H9 (cell line): ENCODE results near the gene GANAB. TPM values are rescaled to one million over a fixed set of nuclear protein-coding genes. Genes with fewer than 3 reads are reported as not detected.
A peak's percentile ranks its signal among the peaks of the same experiment; 100 is the strongest.

Source experiments
- DNase-seq: peaks from one replicate; pipeline ENCODE4 v3.0.0-alpha.2; 2017
- H2AFZ ChIP-seq: one replicate; pipeline ENCODE4 v1.6.1; 2013; ENCODE audit warnings: mild to moderate bottlenecking, low read length, control low read depth, moderate library complexity
- H2AK5ac ChIP-seq: 2 replicates; pipeline ENCODE4 v1.6.1; 2013; ENCODE audit warnings: low read length, control low read depth, mixed read lengths; ENCODE audit not compliant: insufficient read length
- H2BK120ac ChIP-seq: one replicate; pipeline ENCODE4 v1.6.1; 2013; ENCODE audit warnings: low read depth, mild to moderate bottlenecking, low read length, control low read depth, inconsistent platforms; ENCODE audit not compliant: poor library complexity, severe bottlenecking
- H2BK12ac ChIP-seq: 2 replicates; pipeline ENCODE4 v1.6.1; 2013; ENCODE audit warnings: low read length, control low read depth, mixed read lengths, low read depth; ENCODE audit not compliant: insufficient read length
- H2BK15ac ChIP-seq: 2 replicates; pipeline ENCODE4 v1.6.1; 2013; ENCODE audit warnings: low read depth, low read length, control low read depth
- H2BK20ac ChIP-seq: one replicate; pipeline ENCODE4 v1.6.1; 2013; ENCODE audit warnings: low read depth, mild to moderate bottlenecking, low read length, control low read depth, inconsistent platforms; ENCODE audit not compliant: poor library complexity, severe bottlenecking
- H2BK5ac ChIP-seq: 2 replicates; pipeline ENCODE4 v1.6.1; 2013; ENCODE audit warnings: low read length, control low read depth, mixed read lengths; ENCODE audit not compliant: insufficient read length
- H3K14ac ChIP-seq: 2 replicates; pipeline ENCODE4 v1.6.1; 2013; ENCODE audit warnings: low read length, control low read depth; ENCODE audit not compliant: insufficient read depth
- H3K18ac ChIP-seq: 2 replicates; pipeline ENCODE4 v1.6.1; 2013; ENCODE audit warnings: low read depth, mild to moderate bottlenecking, mixed read lengths, low read length, control low read depth; ENCODE audit not compliant: insufficient read length
- H3K23ac ChIP-seq: 2 replicates; pipeline ENCODE4 v1.6.1; 2013; ENCODE audit warnings: low read length, control low read depth, mixed read lengths, low read depth; ENCODE audit not compliant: insufficient read length
- H3K23me2 ChIP-seq: 2 replicates; pipeline ENCODE4 v1.6.1; 2013; ENCODE audit warnings: low read depth, mild to moderate bottlenecking, mixed read lengths, low read length, control low read depth; ENCODE audit not compliant: insufficient read length, poor library complexity, severe bottlenecking
- H3K27ac ChIP-seq: 2 replicates; pipeline ENCODE4 v1.5.1; 2013; ENCODE audit warnings: low read length, control low read depth, mixed read lengths, low read depth; ENCODE audit not compliant: insufficient read length
- H3K27me3 ChIP-seq: 2 replicates; pipeline ENCODE4 v1.6.1; 2013; ENCODE audit warnings: low read length, control low read depth, inconsistent platforms; ENCODE audit not compliant: insufficient read depth
- H3K4ac ChIP-seq: 2 replicates; pipeline ENCODE4 v1.6.1; 2013; ENCODE audit warnings: low read depth, mild to moderate bottlenecking, control low read depth, inconsistent platforms, low read length, moderate library complexity
- H3K4me1 ChIP-seq: 2 replicates; pipeline ENCODE4 v1.6.1; 2013; ENCODE audit warnings: low read length, control low read depth, inconsistent platforms; ENCODE audit not compliant: insufficient read depth
- H3K4me2 ChIP-seq: 2 replicates; pipeline ENCODE4 v1.6.1; 2013; ENCODE audit warnings: low read length, control low read depth, mixed read lengths; ENCODE audit not compliant: insufficient read length, insufficient read depth
- H3K56ac ChIP-seq: 2 replicates; pipeline ENCODE4 v1.6.1; 2013; ENCODE audit warnings: low read depth, mild to moderate bottlenecking, mixed read lengths, low read length, control low read depth; ENCODE audit not compliant: insufficient read length
- H3K79me1 ChIP-seq: 2 replicates; pipeline ENCODE4 v1.6.1; 2013; ENCODE audit warnings: low read depth, mild to moderate bottlenecking, moderate library complexity, low read length, control low read depth, inconsistent platforms; ENCODE audit not compliant: insufficient read depth, poor library complexity, severe bottlenecking
- H3K79me2 ChIP-seq: 2 replicates; pipeline ENCODE4 v1.6.1; 2013; ENCODE audit warnings: low read length, control low read depth, inconsistent platforms; ENCODE audit not compliant: insufficient read depth
- H3K9ac ChIP-seq: 2 replicates; pipeline ENCODE4 v1.6.1; 2013; ENCODE audit warnings: low read length, control low read depth, mixed read lengths; ENCODE audit not compliant: insufficient read length; ENCODE audit errors: extremely low read depth
- H3K9me3 ChIP-seq: one replicate; pipeline ENCODE4 v1.6.1; 2013; ENCODE audit warnings: low read depth, low read length, inconsistent platforms; ENCODE audit not compliant: control insufficient read depth
- H3T11ph ChIP-seq: one replicate; pipeline ENCODE4 v1.6.1; 2013; ENCODE audit warnings: mild to moderate bottlenecking, low read length, control low read depth, inconsistent platforms
- H4K20me1 ChIP-seq: one replicate; pipeline ENCODE4 v1.6.1; 2013; ENCODE audit not compliant: control insufficient read depth, insufficient read length, insufficient read depth
- H4K5ac ChIP-seq: 2 replicates; pipeline ENCODE4 v1.6.1; 2013; ENCODE audit warnings: low read depth, mild to moderate bottlenecking, mixed read lengths, low read length, control low read depth; ENCODE audit not compliant: insufficient read length
- H4K8ac ChIP-seq: replicated peaks from 2 replicates; pipeline ENCODE4 v1.6.1; 2013; ENCODE audit warnings: low read length, control low read depth, mixed read lengths, low read depth; ENCODE audit not compliant: insufficient read length
- H4K91ac ChIP-seq: 2 replicates; pipeline ENCODE4 v1.6.1; 2013; ENCODE audit warnings: low read depth, mild to moderate bottlenecking, moderate library complexity, mixed read lengths, low read length, control low read depth; ENCODE audit not compliant: insufficient read length
- H3K27ac Mint-ChIP-seq, 3 experiments: 2 replicates in 2 of 3; 3 replicates in 1 of 3; pipeline ENCODE4 v1.8.0; 2020 to 2021; ENCODE audit warnings: mixed read lengths in 3 of 3, mild to moderate bottlenecking in 1 of 3, moderate library complexity in 1 of 3
- H3K27me3 Mint-ChIP-seq: 2 replicates; pipeline ENCODE4 v1.8.0; 2021; ENCODE audit warnings: low read depth, mild to moderate bottlenecking, moderate library complexity, mixed read lengths
- H3K36me3 Mint-ChIP-seq, 3 experiments: 2 replicates in 2 of 3; 3 replicates in 1 of 3; pipeline ENCODE4 v1.8.0; 2020 to 2021; ENCODE audit warnings: low read depth in 3 of 3, mixed read lengths in 3 of 3; ENCODE audit not compliant: insufficient read depth in 1 of 3
- H3K4me1 Mint-ChIP-seq, 2 experiments: 2 replicates each; pipeline ENCODE4 v1.8.0; 2020; ENCODE audit warnings: mixed read lengths in 2 of 2
- H3K4me3 Mint-ChIP-seq, 2 experiments: 2 replicates in 1 of 2; 3 replicates in 1 of 2; pipeline ENCODE4 v1.8.0; 2020 to 2021; ENCODE audit warnings: mild to moderate bottlenecking in 2 of 2, mixed read lengths in 2 of 2, moderate library complexity in 1 of 2
- H3K9me3 Mint-ChIP-seq, 2 experiments: 2 replicates in 1 of 2; 3 replicates in 1 of 2; pipeline ENCODE4 v1.8.0; 2020; ENCODE audit warnings: mild to moderate bottlenecking in 2 of 2, mixed read lengths in 2 of 2, moderate library complexity in 1 of 2
- WGBS: extraction: QIAGEN DNeasy Blood & Tissue Kit; methylation state at CpG from one replicate; pipeline ENCODE4 v1.1.7; 2013; ENCODE audit warnings: missing lambda C conversion rate, low lambda C conversion rate, mixed read lengths; ENCODE audit not compliant: insufficient read length; ENCODE audit errors: extremely low coverage; 5-methylcytosine and 5-hydroxymethylcytosine counted together
- total RNA-seq: library from RNA; stranded (reverse); gene quantifications from 2 replicates; pipeline ENCODE4 v1.2.1, GENCODE V29; 2021
- TF ChIP-seq, protein P1 (sequence below): fragments of 200-600 bp; sonication (generic); conservative IDR thresholded peaks from 3 replicates; pipeline ENCODE4 v1.8.0; 2021; ENCODE audit warnings: antibody characterized with exemption, mild to moderate bottlenecking

GANAB gene
- total RNA-seq, 1 experiment from 2014 or later: 387 TPM

DNA sequence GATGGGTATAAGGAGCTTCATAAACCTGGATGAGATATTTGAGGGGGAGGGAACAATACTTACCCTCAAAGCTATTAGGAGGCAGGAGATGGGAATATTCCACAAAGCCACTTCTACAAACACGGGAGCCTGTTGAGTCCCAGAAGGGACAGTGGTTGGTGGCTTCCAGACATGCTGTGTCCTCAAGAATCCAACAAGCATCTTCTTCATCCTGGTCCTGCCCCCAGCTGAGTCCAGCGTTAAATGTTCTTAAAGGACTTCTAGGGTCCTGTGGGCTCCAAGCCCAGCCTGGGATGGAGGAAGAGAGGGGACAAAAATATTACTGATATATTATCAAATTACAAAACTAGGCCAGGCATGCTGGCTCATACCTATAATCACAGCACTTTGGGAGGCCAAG lies 21.0 kb upstream of the GANAB start:
- Histone ChIP-seq H3K27ac (no peak overlapping the region), H2BK12ac (no peak overlapping the region), H3K9me3 (no peaks in the 10 kb centered on the region), H3K23ac (no peak overlapping the region), H3K9ac (no peak overlapping the region), H3K79me1 (no peaks in the 10 kb centered on the region), H3K18ac (no peak overlapping the region), H2BK120ac (no peak overlapping the region), H2BK5ac (no peak overlapping the region), H3K27me3 (no peaks in the 10 kb centered on the region), H2AFZ (no peak overlapping the region), H4K5ac (no peak overlapping the region), H3K4me1 (peaks cover 2% of the 10 kb centered on the region; the same call in 1 of the 2 replicates), H2BK15ac (no peak overlapping the region), H4K91ac (no peak overlapping the region), H3T11ph (no peak overlapping the region), H3K14ac (no peak overlapping the region), H2BK20ac (no peak overlapping the region), H3K56ac (no peak overlapping the region), H3K4ac (no peak overlapping the region), H3K23me2 (peaks cover 17% of the 10 kb centered on the region), H4K8ac (no peak overlapping the region), H3K4me2 (peak overlapping the region; percentile 86), H2AK5ac (no peak overlapping the region), H3K79me2 (peaks cover 3% of the 10 kb centered on the region; the same call in 1 of the 2 replicates), H4K20me1 (no peaks in the 10 kb centered on the region)
- TF ChIP-seq, protein P1, sequence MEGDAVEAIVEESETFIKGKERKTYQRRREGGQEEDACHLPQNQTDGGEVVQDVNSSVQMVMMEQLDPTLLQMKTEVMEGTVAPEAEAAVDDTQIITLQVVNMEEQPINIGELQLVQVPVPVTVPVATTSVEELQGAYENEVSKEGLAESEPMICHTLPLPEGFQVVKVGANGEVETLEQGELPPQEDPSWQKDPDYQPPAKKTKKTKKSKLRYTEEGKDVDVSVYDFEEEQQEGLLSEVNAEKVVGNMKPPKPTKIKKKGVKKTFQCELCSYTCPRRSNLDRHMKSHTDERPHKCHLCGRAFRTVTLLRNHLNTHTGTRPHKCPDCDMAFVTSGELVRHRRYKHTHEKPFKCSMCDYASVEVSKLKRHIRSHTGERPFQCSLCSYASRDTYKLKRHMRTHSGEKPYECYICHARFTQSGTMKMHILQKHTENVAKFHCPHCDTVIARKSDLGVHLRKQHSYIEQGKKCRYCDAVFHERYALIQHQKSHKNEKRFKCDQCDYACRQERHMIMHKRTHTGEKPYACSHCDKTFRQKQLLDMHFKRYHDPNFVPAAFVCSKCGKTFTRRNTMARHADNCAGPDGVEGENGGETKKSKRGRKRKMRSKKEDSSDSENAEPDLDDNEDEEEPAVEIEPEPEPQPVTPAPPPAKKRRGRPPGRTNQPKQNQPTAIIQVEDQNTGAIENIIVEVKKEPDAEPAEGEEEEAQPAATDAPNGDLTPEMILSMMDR: no peak
- DNase-seq: no peak
- Mint-ChIP-seq H3K4me1 (peaks cover 23 to 29% of the 10 kb centered on the region in 2 experiments), H3K4me3 (peak overlapping the region; percentile 94 to 99; a peak in 4 of 5 replicates), H3K36me3 (peaks cover 28 to 43% (median 29%) of the 10 kb centered on the region in 3 experiments), H3K9me3 (no peaks in the 10 kb centered on the region; a peak in 1 of 5 replicates), H3K27ac (peak overlapping the region in 1 of 3 experiments; percentile 90; a peak in 2 of 7 replicates), H3K27me3 (no peaks in the 10 kb centered on the region; the same call in none of the 2 replicates)
- WGBS: no CpG with 5 or more reads among the region's 2 CpGs
